Measurements from ENCODE around the gene NEUROD4. TPM values are rescaled to one million over a fixed set of nuclear protein-coding genes. Genes with fewer than 3 reads are reported as not detected.

Gene NEUROD4
- total RNA-seq, 4 donors from 2014 or later: not detected

Other genes starting within 250 kb of the NEUROD4 start
- gene MUCL1, start 165.5 kb upstream of the NEUROD4 start, total RNA-seq: not detected
- gene TESPA1, start 35.2 kb upstream of the NEUROD4 start, total RNA-seq: 1 to 10 TPM in 3 of 4 donors, not detected in 1; 1.5 to 2.1 (median 1.9) TPM
- not detected for gene OR9K2, start 106.4 kb downstream of the NEUROD4 start, total RNA-seq
- gene OR10A7, start 201.1 kb downstream of the NEUROD4 start, total RNA-seq: not detected
- gene OR6C74, start 224.6 kb downstream of the NEUROD4 start, total RNA-seq: not detected